Kidney (tissue), 14 donors: ENCODE data around the gene MAGEA2. TPM values are rescaled to one million over a fixed set of nuclear protein-coding genes. Genes with fewer than 3 reads are reported as not detected.
A peak's percentile ranks its signal among the peaks of the same experiment; 100 is the strongest.
"Not testable (repeated sequence)": the region's sequence is repeated elsewhere in the genome, so short reads cannot be mapped to it uniquely, and the experiment has no call there.

Experiments
- DNase-seq, 5 donors: peaks; one replicate each; pipeline ENCODE4 v3.0.0-alpha.2; 2013 to 2020
- FAIRE-seq: peaks from 2 replicates; lab custom pipeline; 2012; peaks lifted over from hg19 to GRCh38; lab: Jason Lieb, UNC
- H3K27ac ChIP-seq, 2 donors: one replicate each; pipeline ENCODE4 v1.7.0; 2013; ENCODE audit warnings: low read depth in 2 of 2, low read length in 2 of 2, inconsistent platforms in 1 of 2
- H3K27me3 ChIP-seq: one replicate; pipeline ENCODE4 v1.7.1; 2013; ENCODE audit warnings: low read length, inconsistent platforms; ENCODE audit not compliant: control insufficient read depth, insufficient read depth
- H3K36me3 ChIP-seq, 3 donors: one replicate each; pipeline versions ENCODE4 v1.7.0 to v1.7.1; 2013; ENCODE audit warnings: low read length in 3 of 3, control low read depth in 1 of 3, inconsistent platforms in 1 of 3; ENCODE audit not compliant: insufficient read depth in 3 of 3, control insufficient read depth in 2 of 3
- H3K4me1 ChIP-seq, 3 donors: one replicate each; pipeline versions ENCODE4 v1.7.0 to v1.7.1; 2013; ENCODE audit warnings: low read length in 3 of 3, inconsistent platforms in 1 of 3, low read depth in 1 of 3; ENCODE audit not compliant: control insufficient read depth in 2 of 3, insufficient read depth in 2 of 3
- H3K4me3 ChIP-seq, 3 donors: one replicate each; pipeline versions ENCODE4 v1.7.0 to v1.8.1; 2013; ENCODE audit warnings: low read length in 3 of 3, control low read depth in 1 of 3, inconsistent platforms in 1 of 3
- H3K9ac ChIP-seq, 3 donors: one replicate each; pipeline versions ENCODE4 v1.7.0 to v1.7.1; 2013; ENCODE audit warnings: low read length in 3 of 3, control low read depth in 1 of 3, inconsistent platforms in 1 of 3
- H3K9me3 ChIP-seq, 3 donors: one replicate each; pipeline versions ENCODE4 v1.7.0 to v1.7.1; 2013; ENCODE audit warnings: low read length in 3 of 3, control low read depth in 1 of 3, inconsistent platforms in 1 of 3; ENCODE audit not compliant: control insufficient read depth in 2 of 3, insufficient read depth in 1 of 3
- CTCF ChIP-seq: IDR thresholded peaks from 3 replicates; pipeline ENCODE4 v1.5.1; 2012; ENCODE audit warnings: mild to moderate bottlenecking, moderate library complexity, borderline replicate concordance; ENCODE audit not compliant: insufficient read depth; ENCODE audit errors: extremely low read depth
- intact Hi-C: fragments of 100-400 bp; cut with DNase I; formaldehyde crosslinking; loops from one replicate; pipeline ENCODE4 v1.11.1; 2022
- polyA plus RNA-seq: library from polyadenylated mRNA; stranded (reverse); fragments of 350-450 nt; fragmentation: Illumina TruSeq; extraction: RNeasy Lipid Tissue Mini Kit (QIAGEN cat#74804); gene quantifications from one replicate; pipeline ENCODE4 v1.2.3, GENCODE V29; 2014; ENCODE audit warnings: low read depth, low replicate concordance; ENCODE audit not compliant: insufficient read depth
- total RNA-seq: library from RNA; stranded (reverse); fragmentation: NEBNext Ultra II Directional; extraction: Animal tissue kit (Norgen Biotek cat#: 25700); gene quantifications from one replicate; pipeline ENCODE4 v1.2.1, GENCODE V29; 2021
- donor health status: control.
- donor health status: control.
- donor health status: control.
- donor health status: control.
- donor health status: control.
- donor health status: DM: yes; HTN: yes; CAD: no.
- donor health status: Normal renal cell carcinoma (clear cell type).

Gene MAGEA2
- total and polyA plus RNA-seq, 2 donors from 2014 or later = not detected

DNA sequence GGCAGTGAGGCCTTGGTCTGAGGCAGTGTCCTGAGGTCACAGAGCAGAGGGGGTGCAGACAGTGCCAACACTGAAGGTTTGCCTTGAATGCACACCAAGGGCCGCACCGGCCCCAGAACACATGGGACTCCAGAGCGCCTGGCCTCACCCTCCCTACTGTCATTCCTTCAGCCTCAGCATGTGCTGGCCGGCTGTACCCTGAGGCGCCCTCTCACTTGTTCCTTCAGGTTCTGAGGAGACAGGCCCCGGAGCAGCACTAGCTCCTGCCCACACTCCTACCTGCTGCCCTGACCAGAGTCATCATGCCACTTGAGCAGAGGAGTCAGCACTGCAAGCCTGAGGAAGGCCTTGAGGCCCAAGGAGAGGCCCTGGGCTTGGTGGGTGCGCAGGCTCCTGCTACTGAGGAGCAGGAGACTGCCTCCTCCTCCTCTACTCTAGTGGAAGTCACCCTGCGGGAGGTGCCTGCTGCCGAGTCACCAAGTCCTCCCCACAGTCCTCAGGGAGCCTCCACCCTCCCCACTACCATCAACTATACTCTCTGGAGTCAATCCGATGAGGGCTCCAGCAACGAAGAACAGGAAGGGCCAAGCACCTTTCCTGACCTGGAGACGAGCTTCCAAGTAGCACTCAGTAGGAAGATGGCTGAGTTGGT lies 17.7 kb downstream of the MAGEA2 start:
- intact Hi-C loops = no loop called here
- no peaks in the 10 kb centered on the region for H3K4me1 ChIP-seq
- no peaks in the 10 kb centered on the region for H3K27me3 ChIP-seq
- FAIRE-seq (no peak), DNase-seq (peak in 1 of 5 donors; percentile 40)
- TF ChIP-seq CTCF = no peak
- no peaks in the 10 kb centered on the region for H3K9me3 ChIP-seq
- no peak overlapping the region for H3K9ac ChIP-seq
- H3K27ac ChIP-seq = no peak overlapping the region
- no peaks in the 10 kb centered on the region for H3K36me3 ChIP-seq
- no peak overlapping the region for H3K4me3 ChIP-seq

DNA sequence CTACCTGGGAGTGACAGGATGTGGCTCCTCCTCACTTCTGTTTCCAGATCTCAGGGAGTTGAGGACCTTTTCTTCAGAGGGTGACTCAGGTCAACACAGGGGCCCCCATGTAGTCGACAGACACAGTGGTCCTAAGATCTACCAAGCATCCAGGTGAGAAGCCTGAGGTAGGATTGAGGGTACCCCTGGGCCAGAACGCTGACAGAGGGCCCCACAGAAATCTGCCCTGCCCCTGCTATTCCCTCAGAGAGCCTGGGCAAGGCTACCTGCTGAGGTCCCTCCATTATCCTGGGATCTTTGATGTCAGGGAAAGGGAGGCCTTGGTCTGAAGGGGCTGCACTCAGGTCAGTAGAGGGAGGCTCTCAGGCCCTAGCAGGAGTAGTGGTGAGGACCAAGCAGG lies 18.5 kb downstream of the MAGEA2 start:
- H3K27ac ChIP-seq = no peak overlapping the region
- peak in 1 of 5 donors; percentile 18 for DNase-seq
- H3K4me3 ChIP-seq = no peak overlapping the region
- H3K27me3 ChIP-seq = no peaks in the 10 kb centered on the region
- intact Hi-C loops = no loop called here
- no peak for TF ChIP-seq CTCF
- no peaks in the 10 kb centered on the region for H3K9me3 ChIP-seq
- FAIRE-seq = no peak
- H3K4me1 ChIP-seq = no peaks in the 10 kb centered on the region
- no peaks in the 10 kb centered on the region for H3K36me3 ChIP-seq
- no peak overlapping the region for H3K9ac ChIP-seq

DNA sequence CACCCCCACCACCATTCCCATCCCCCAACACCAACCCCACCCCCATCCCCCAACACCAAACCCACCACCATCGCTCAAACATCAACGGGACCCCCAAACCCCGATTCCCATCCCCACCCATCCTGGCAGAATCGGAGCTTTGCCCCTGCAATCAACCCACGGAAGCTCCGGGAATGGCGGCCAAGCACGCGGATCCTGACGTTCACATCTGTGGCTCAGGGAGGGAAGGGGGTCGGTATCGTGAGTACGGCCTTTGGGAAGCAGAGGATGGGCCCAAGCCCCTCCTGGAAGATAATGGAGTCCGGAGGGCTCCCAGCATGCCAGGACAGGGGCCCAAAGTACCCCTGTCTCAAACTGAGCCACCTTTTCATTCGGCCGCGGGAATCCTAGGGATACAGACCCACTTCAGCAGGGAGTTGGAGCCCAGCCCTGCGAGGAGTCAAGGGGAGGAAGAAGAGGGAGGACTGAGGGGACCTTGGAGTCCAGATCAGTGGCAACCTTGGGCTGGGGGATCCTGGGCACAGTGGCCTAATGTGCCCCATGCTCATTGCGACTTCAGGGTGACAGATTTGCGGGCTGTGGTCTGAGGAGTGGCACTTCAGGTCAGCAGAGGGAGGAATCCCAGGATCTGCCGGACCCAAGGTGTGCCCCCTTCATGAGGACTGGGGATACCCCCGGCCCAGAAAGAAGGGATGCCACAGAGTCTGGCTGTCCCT lies 19.3 kb downstream of the MAGEA2 start:
- H3K36me3 ChIP-seq, H3K4me3 ChIP-seq, H3K9ac ChIP-seq, FAIRE-seq, intact Hi-C loops, H3K27ac ChIP-seq, H3K27me3 ChIP-seq, H3K9me3 ChIP-seq, H3K4me1 ChIP-seq: not testable (repeated sequence)
- DNase-seq = peak in 1 of 5 donors; percentile 29

DNA sequence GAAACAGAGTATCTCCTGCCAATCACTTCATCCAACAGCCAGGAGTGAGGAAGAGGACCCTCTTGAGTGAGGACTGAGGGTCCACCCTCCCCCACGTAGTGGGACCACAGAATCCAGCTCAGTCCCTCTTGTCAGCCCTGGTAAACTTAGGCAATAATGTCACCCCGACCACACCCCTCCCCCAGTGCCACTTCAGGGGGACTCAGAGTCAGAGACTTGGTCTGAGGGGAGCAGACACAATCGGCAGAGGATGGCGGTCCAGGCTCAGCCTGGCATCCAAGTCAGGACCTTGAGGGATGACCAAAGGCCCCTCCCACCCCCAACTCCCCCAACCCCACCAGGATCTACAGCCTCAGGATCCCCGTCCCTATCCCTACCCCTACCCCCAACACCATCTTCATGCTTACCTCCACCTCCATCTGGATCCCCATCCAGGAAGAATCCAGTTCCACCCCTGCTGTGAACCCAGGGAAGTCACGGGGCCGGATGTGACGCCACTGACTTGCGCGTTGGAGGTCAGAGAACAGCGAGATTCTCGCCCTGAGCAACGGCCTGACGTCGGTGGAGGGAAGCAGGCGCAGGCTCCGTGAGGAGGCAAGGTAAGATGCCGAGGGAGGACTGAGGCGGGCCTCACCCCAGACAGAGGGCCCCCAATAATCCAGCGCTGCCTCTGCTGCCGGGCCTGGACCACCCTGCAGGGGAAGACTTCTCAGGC lies 20.2 kb downstream of the MAGEA2 start, which contains the start of the genes CSAG1 and MAGEA12:
Gene CSAG1 (minus strand): TSS at position 461 of the 715 bp plus-strand sequence. CDS start 1,261 bp downstream, outside the sequence.
Gene MAGEA12 (plus strand): TSS at position 497 of the 715 bp plus-strand sequence. CDS start 2,405 bp downstream, outside the sequence.
- FAIRE-seq = no peak
- no peak within 1 kb of the TSS for H3K4me3 ChIP-seq
- no peak for TF ChIP-seq CTCF
- no peaks in the 10 kb centered on the region for H3K4me1 ChIP-seq
- H3K27me3 ChIP-seq = no peaks in the 10 kb centered on the region
- H3K9ac ChIP-seq = no peak within 1 kb of the TSS
- H3K27ac ChIP-seq = no peak within 1 kb of the TSS
- peak in 1 of 5 donors; percentile 49 for DNase-seq
- no peaks in the 10 kb centered on the region for H3K9me3 ChIP-seq
- intact Hi-C loops = no loop called here
- H3K36me3 ChIP-seq = no peaks in the 10 kb centered on the region
